Cardiac fibroblast (primary cell): ENCODE results near the gene ADRA2C.

Source experiments
- DNase-seq, 2 donors: peaks; one replicate each; pipeline versions ENCODE4 v3.0.0 to v3.0.0-alpha.2; 2010; ENCODE audit warnings: low read depth in 2 of 2
- H3K4me3 ChIP-seq, 2 donors: replicated peaks in 1 of 2; 1 replicate in 1 of 2; 2 replicates in 1 of 2; pipeline ENCODE4 v1.5.1; 2011; ENCODE audit warnings: low read depth in 2 of 2, low read length in 2 of 2, mild to moderate bottlenecking in 2 of 2, moderate library complexity in 1 of 2
- TF ChIP-seq, protein P1 (sequence below): IDR thresholded peaks from one replicate; pipeline ENCODE4 v1.5.1; 2011; ENCODE audit warnings: low read depth, mild to moderate bottlenecking, low read length, inconsistent platforms

ADRA2C gene

DNA sequence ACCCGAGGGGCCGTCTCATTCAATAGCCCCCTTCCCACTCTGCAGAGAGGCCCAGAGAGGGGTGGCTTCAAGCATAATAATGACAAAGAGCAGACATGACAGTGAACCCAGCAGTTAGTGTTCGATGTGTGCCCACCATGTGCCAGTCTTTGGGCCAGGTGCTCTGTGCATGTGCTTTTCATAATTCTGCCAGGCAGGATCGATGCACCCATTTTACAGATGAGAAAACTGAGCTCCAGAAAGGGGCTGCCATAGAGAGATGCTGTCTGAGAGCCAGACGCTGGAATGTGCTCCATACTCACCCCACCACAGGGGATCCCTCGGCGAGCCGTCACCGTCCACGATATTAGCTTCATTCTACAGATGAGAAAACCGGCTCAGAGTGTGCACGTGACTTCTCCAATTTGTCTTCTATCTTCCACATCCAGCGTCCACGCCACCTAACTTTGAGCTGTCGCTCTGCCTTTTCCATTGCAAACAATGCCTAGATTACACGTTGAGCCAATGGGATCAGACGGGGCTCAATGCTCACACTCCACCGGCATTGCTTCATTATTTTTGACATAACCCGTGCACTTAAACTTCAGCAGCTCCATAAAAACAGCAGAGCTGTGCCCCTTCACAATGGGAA, 8.2 kb downstream of the ADRA2C start:
- no peak for DNase-seq
- TF ChIP-seq, protein P1, sequence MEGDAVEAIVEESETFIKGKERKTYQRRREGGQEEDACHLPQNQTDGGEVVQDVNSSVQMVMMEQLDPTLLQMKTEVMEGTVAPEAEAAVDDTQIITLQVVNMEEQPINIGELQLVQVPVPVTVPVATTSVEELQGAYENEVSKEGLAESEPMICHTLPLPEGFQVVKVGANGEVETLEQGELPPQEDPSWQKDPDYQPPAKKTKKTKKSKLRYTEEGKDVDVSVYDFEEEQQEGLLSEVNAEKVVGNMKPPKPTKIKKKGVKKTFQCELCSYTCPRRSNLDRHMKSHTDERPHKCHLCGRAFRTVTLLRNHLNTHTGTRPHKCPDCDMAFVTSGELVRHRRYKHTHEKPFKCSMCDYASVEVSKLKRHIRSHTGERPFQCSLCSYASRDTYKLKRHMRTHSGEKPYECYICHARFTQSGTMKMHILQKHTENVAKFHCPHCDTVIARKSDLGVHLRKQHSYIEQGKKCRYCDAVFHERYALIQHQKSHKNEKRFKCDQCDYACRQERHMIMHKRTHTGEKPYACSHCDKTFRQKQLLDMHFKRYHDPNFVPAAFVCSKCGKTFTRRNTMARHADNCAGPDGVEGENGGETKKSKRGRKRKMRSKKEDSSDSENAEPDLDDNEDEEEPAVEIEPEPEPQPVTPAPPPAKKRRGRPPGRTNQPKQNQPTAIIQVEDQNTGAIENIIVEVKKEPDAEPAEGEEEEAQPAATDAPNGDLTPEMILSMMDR: no peak

DNA sequence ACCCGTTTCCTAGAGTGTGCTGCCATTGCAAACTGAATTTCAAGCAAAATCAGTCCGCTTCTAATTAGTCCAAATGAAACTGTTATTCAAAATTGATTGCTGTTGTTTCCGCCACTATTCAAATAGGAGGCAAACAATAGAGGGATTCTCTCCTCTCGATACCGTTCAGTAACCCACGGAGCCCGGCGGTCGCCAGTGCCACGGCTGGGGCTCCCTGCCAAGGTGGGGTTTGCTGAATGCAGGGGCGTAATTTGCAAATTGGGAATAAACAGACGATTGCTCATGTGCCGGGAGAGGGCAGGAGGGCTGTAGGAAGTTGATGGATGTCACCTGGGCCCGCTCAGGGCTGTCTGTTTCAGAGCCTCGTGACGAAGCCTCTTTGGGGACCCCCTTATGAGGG, 8.8 kb downstream of the ADRA2C start:
- TF ChIP-seq, protein P1: no peak
- no peak overlapping the region for H3K4me3 ChIP-seq
- DNase-seq: no peak

More for the DNA sequence above, 8.2 kb downstream of the ADRA2C start:
- H3K4me3 ChIP-seq: no peak overlapping the region

DNA sequence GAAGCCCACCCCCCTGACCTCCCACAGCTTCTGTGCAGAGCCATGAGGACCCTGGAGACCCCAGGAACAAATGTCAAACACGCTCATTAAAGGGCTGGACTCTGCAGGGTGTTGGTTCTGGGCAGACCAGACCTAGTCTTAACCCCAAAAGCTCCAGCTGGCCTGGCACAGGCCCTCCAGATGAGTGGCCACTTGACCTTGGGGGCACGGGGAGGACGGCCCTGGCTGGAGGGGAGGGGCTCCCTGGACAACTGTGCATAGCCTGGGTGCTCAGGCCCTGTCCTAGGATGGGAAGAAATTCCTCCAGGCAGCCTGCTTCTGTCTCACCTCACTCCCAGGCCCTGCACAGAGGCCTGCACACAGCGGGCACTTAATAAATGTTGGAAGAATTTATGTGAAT, 9.4 kb downstream of the ADRA2C start:
- TF ChIP-seq, protein P1: no peak
- no peak overlapping the region for H3K4me3 ChIP-seq
- no peak for DNase-seq

DNA sequence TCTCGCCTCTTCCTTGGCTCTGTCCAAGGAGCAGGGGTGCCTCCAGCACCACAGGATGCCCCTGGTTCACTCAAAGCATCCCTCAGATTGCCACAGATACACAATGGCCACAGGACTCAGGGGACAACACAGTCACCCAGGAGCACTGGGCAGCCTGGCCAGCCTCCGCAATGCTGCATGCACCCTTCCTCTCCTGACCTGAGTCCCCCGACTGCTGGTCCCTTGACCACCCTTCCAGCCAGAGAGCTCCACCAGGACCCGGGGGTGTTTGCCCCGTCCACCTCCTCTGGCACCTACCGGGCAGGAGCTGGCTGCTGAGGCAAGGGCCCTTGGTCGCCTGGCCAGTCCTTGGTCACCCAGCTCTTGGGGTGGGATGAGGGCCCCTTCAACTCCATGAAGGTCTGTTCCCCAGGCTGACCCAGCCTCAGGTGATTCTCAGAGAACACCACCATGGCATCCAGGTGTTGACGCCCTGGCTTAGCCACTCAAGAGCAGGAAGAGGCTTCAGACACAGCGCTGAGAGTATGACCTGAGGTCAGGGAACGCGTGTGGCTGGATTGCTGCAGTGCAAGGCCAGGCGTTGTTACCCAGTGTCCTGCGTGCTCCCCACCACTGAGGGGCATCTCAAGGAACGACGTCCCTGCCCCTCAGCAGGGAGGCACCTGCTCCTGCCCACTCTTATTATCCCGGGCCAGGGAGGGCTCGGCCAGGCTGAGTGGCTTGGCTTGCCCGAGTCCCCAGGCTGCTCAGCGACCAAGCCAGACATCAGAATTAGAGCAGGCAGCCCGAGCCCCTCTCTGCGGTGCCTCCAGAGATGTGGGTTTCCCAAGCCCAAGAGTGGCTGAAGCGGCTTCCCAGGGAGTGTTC, 10.2 kb downstream of the ADRA2C start:
- TF ChIP-seq, protein P1: no peak
- no peak overlapping the region for H3K4me3 ChIP-seq
- DNase-seq: no peak

DNA sequence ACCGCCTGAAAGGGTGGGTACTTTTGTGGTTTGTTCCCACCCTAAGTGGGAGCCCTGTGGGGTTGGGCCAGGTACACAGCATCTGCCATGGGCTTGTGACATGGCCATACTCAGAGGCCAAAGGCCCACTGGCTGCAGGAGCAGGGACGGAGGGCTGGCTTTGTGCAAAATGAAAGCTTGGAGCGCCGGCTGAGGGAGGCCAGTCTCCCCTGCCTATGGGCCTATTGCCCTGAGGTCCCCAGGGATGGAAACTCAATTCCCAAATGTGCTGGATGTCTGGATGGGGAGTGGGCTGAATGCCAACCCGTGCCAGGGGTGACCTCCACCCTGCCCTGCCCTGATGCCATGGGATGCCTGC, 10.8 kb downstream of the ADRA2C start:
- TF ChIP-seq, protein P1: no peak

DNA sequence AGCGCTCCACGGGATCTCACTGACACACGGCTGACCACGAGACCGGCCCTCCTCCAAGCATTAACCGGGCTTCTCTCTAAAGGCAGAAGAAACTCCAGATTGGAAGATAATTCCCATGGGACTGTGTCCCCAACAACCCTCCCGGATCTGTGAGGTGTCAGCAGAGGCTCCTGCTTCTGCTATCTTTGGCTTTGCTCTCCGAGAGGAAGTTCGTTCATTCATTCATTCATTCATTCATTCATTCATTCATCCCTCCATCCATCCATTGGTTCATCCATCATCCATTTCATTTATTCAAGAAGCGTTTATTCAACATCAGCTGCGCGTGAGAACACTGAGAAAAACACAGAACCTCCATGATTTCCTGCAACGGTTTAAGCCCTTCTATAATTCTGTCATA, 11.5 kb downstream of the ADRA2C start:
- no peak overlapping the region for H3K4me3 ChIP-seq
- TF ChIP-seq, protein P1: no peak
- no peak for DNase-seq

More for the DNA sequence above, 10.8 kb downstream of the ADRA2C start:
- DNase-seq: no peak
- no peak overlapping the region for H3K4me3 ChIP-seq
